ENCODE data around the gene SF3B6. TPM values are rescaled to one million over a fixed set of nuclear protein-coding genes. Genes with fewer than 3 reads are reported as not detected.
"Not testable (repeated sequence)": the region's sequence is repeated elsewhere in the genome, so short reads cannot be mapped to it uniquely, and the experiment has no call there.

SF3B6 gene
- total and polyA plus RNA-seq, 2 donors (not counting 3 experiments of a cell fraction or from before 2014, with no cell fraction given): 105 to 150 TPM

DNA sequence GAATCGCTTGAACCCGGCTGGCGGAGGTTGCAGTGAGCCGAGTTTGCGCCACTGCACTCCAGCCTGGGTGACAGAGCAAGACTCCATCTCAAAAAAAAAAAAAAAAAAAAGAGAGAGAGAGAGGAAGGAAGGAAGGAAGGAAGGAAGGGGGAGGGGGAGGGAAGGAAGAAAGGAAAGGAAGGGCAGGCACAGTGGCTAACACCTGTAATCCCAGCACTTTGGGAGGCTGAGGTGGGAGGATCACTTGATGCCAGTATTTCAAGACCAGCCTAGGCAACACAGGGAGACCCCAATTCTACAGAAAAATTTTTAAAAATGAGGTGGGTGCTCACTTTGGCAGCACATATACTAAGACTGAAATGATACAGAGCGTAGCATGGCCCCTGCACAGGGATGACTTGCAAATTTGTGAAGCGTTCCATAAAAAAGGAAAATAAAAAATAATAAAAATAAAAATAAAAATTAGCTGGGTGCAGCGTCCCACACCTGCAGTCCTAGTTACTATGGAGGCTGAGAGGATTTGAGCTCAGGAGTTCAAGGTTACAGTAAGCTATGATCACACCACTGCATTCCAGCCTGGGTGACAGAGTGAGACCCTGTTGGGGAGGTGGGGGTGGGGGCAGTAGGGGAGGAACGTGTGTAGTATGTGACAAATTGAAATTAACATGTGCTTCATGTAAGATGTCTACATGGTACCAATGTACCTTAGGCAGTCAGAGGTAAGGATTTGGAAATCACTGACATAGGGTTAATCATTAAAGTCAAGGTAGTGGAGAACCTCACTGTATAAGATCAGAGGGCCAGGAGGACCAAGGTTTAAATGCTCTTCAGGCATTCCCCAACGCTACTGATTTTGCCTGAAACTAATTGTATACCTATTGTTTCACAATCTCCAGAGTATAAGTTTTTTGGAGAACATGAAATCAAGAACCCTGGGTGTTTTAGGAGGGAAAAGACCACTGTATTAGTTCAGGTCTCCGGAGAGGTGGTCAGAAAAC lies 30.3 kb downstream of the SF3B6 start:
- Histone ChIP-seq H3K4me1 (ENCODE audit: control insufficient read depth, extremely low read depth, insufficient read depth, low read length) (peaks cover 23% of the 10 kb centered on the region), H3K27ac (ENCODE audit: insufficient read depth, low read depth, low read length) (no peak overlapping the region), H3K4me3 (replicated peaks in 1 of 3; ENCODE audit: insufficient read depth in 1 of 3, low read depth in 1 of 3, low read length in 3 of 3) (peak overlapping the region in 2 of 3 experiments; percentile 89), H3K27me3 (ENCODE audit: control insufficient read depth in 2 of 2, insufficient read depth in 2 of 2, low read length in 2 of 2) (no peaks in the 10 kb centered on the region), H4K20me1 (replicated peaks; ENCODE audit: control insufficient read depth, extremely low read depth, insufficient read depth, low read length) (no peaks in the 10 kb centered on the region), H3K79me2 (ENCODE audit: control insufficient read depth, insufficient read depth, low read length) (peaks cover 23% of the 10 kb centered on the region), H3K9me3 (replicated peaks; ENCODE audit: control insufficient read depth, insufficient read depth, low read length) (no peaks in the 10 kb centered on the region), H3K36me3 (ENCODE audit: control insufficient read depth in 2 of 2, extremely low read depth in 1 of 2, insufficient read depth in 2 of 2, low read length in 2 of 2) (no peaks in the 10 kb centered on the region), H2AFZ (ENCODE audit: low read depth, low read length) (no peak overlapping the region), H3K9ac (replicated peaks; ENCODE audit: extremely low read depth, insufficient read depth, low read length) (peak overlapping the region; percentile 82), H3K4me2 (ENCODE audit: insufficient read depth, low read length) (peak overlapping the region; percentile 80), H3K9me1 (replicated peaks; ENCODE audit: control insufficient read depth, extremely low read depth, insufficient read depth, low read length) (no peaks in the 10 kb centered on the region)
- FAIRE-seq: no peak
- intact Hi-C loops (cut with micrococcal nuclease): no loop called here
- TSS peak; percentile 64 for BruUV-seq (replicated peaks)
- TF ChIP-seq POLR2AphosphoS5 (IDR thresholded peaks at IDR 0.05; ENCODE audit: insufficient read depth, low read depth, low read length): no peak
- no peak for TF ChIP-seq POLR2A (IDR thresholded peaks at IDR 0.05; ENCODE audit: low read depth, low read length)
- no peak for TF ChIP-seq MYC (IDR thresholded peaks at IDR 0.05; ENCODE audit: low read depth, low read length)
- TF ChIP-seq EZH2 (IDR thresholded peaks at IDR 0.05; ENCODE audit: borderline replicate concordance, low read depth, low read length, severe bottlenecking): no peak
- TF ChIP-seq GATA2 (IDR thresholded peaks at IDR 0.05; ENCODE audit: insufficient read depth, insufficient read length, low read depth, low read length): no peak
- dilution Hi-C loops (cut with MboI; ENCODE audit: extremely low pct_ligation_motif_present, low sequenced_read_pairs): no loop called here
- POLR2A ChIA-PET: interaction anchor here (1.6 kb wide), 1 partner anchor 38 kb away, joined by 7 read pairs; no protein-coding TSS in a partner anchor
- CTCF ChIA-PET: no interaction called here
- no peak for DNase-seq (ENCODE audit: low read depth, low spot score)

DNA sequence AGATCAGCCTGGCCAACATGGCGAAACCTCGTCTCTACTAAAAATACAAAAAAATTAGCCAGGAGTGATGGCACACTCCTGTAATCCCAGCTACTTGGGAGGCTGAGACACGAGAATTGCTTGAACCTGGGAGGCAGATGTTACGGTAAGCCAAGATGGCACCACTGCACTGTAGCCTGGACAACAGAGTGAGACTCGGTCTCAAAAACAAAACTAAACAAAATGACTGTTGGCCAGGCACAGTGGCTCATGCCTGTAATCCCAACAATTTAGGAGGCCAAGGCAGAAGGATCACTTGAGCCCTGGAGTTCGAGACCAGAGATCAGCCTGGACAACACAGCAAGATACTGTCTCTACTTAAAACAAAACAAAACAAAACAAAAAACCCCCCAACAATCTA lies 33.0 kb downstream of the SF3B6 start:
- H3K27ac ChIP-seq (ENCODE audit: insufficient read depth, low read depth, low read length); H3K4me2 ChIP-seq (ENCODE audit: insufficient read depth, low read length); POLR2A ChIA-PET; CTCF ChIA-PET; H3K9ac ChIP-seq (replicated peaks; ENCODE audit: extremely low read depth, insufficient read depth, low read length); FAIRE-seq; H2AFZ ChIP-seq (ENCODE audit: low read depth, low read length); intact Hi-C loops (cut with micrococcal nuclease); H3K9me3 ChIP-seq (replicated peaks; ENCODE audit: control insufficient read depth, insufficient read depth, low read length); BruUV-seq (replicated peaks); H3K4me3 ChIP-seq (replicated peaks in 1 of 3; ENCODE audit: insufficient read depth in 1 of 3, low read depth in 1 of 3, low read length in 3 of 3); H4K20me1 ChIP-seq (replicated peaks; ENCODE audit: control insufficient read depth, extremely low read depth, insufficient read depth, low read length); H3K4me1 ChIP-seq (ENCODE audit: control insufficient read depth, extremely low read depth, insufficient read depth, low read length); H3K27me3 ChIP-seq (ENCODE audit: control insufficient read depth in 2 of 2, insufficient read depth in 2 of 2, low read length in 2 of 2); dilution Hi-C loops (cut with MboI; ENCODE audit: extremely low pct_ligation_motif_present, low sequenced_read_pairs); DNase-seq (ENCODE audit: low read depth, low spot score); H3K36me3 ChIP-seq (ENCODE audit: control insufficient read depth in 2 of 2, extremely low read depth in 1 of 2, insufficient read depth in 2 of 2, low read length in 2 of 2); H3K9me1 ChIP-seq (replicated peaks; ENCODE audit: control insufficient read depth, extremely low read depth, insufficient read depth, low read length): not testable (repeated sequence)
- H3K79me2 ChIP-seq (ENCODE audit: control insufficient read depth, insufficient read depth, low read length): peaks cover 24% of the 10 kb centered on the region

All from endothelial cell of umbilical vein (primary cell).